SH-SY5Y (cell line): Measurements from ENCODE around the gene ZER1.

ENCODE experiments used
- GATA2 ChIP-seq: IDR thresholded peaks from 2 replicates; pipeline ENCODE4 v1.6.1; 2011; ENCODE audit warnings: mild to moderate bottlenecking, low read depth, low read length
- GATA3 ChIP-seq: IDR thresholded peaks from 2 replicates; pipeline ENCODE4 v1.6.1; 2011; ENCODE audit warnings: low read depth, mild to moderate bottlenecking, low read length, moderate library complexity

DNA sequence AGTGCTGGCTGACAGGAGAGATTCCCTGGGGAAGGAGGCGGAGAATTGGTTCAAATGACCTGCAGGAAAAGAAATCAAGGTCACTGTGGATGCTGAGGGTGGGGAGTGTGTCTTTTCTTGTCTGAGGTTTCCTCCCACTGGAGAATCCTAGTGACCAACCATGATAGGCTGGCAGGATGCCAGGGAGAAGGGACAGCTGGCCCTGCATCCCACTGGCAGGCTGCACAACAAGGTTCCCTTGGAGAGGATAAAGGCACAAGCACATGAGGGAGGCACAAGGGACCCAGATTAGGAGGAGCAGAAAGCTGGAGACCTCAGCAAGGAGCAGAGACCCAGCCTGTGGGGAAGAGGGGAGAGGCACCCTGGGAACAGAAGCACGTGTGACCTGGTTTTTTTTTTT, 36.4 kb downstream of the ZER1 start:
- TF ChIP-seq GATA2 (no peak), GATA3 (no peak)
